HCT116 (cell line): ENCODE measurements around the gene CPSF4L. TPM values are rescaled to one million over a fixed set of nuclear protein-coding genes. Genes with fewer than 3 reads are reported as not detected.

Source experiments
- ATAC-seq: fragments of 200-7000 bp; cut with Tn5 transposase; 2 replicates; pipeline ENCODE4 v1.9.1; 2020; ENCODE audit warnings: mild to moderate bottlenecking, moderate library complexity
- BruUV-seq: library from RNA; stranded (reverse); fragments of 400-500 nt; replicated peaks from 2 replicates; lab custom pipeline; 2021; lab: Mats Ljungman, UMichigan
- CTCF ChIA-PET: fragments of 300-600 bp; sonication (Branson Sonifier 250); formaldehyde crosslinking; loops from one replicate; lab custom pipeline; 2021; ENCODE audit warnings: antibody characterized with exemption; lab: Charles Lee
- POLR2A ChIA-PET: fragments of 300-600, 350-600 bp; sonication (Branson Sonifier 250); formaldehyde crosslinking; loops from one replicate; lab custom pipeline; 2021; ENCODE audit warnings: antibody characterized with exemption; lab: Charles Lee
- RAD21 ChIA-PET, 2 experiments: fragments of 300-600 bp; sonication (Branson Sonifier 250); formaldehyde crosslinking; loops; one replicate each; lab custom pipeline; 2023; ENCODE audit warnings: low total read pairs in 2 of 2; ENCODE audit not compliant: uncharacterized antibody in 2 of 2, unreplicated experiment in 2 of 2, low non-redundant PET in 1 of 2; lab: Charles Lee
- DNase-seq: peaks from one replicate; pipeline ENCODE4 v3.0.0-alpha.2; 2010; ENCODE audit warnings: low read depth, low spot score
- H2AFZ ChIP-seq: fragments of 200-600 bp; shearing (Covaris generic), sonication (generic); 2 replicates; pipeline ENCODE4 v1.6.1; 2017; ENCODE audit warnings: low read depth, mixed run types, mixed read lengths, antibody characterized with exemption, low read length; ENCODE audit not compliant: poor library complexity, severe bottlenecking
- H3K27ac ChIP-seq: 2 replicates; pipeline ENCODE4 v1.5.1; 2012; ENCODE audit warnings: low read depth, low read length
- H3K27me3 ChIP-seq: fragments of 200-600 bp; sonication (generic); 2 replicates; pipeline ENCODE4 v1.6.1; 2016; ENCODE audit warnings: mixed run types, low read length, mixed read lengths; ENCODE audit not compliant: insufficient read depth
- H3K36me3 ChIP-seq, 2 experiments: fragments of 200-500 bp in 1 of 2; fragments of 200-600 bp in 1 of 2; sonication (Bioruptor generic) in 1 of 2; sonication (generic) in 1 of 2; 2 replicates each; pipeline versions ENCODE4 v1.5.1 to v1.6.1; 2014 to 2016; ENCODE audit warnings: low read length in 2 of 2, inconsistent platforms in 1 of 2, mixed read lengths in 1 of 2, mixed run types in 1 of 2; ENCODE audit not compliant: insufficient read depth in 2 of 2, control insufficient read depth in 1 of 2
- H3K4me1 ChIP-seq, 2 experiments: fragments of 200-600 bp in 1 of 2; sonication (generic) in 1 of 2; 2 replicates each; pipeline versions ENCODE4 v1.5.1 to v1.6.1; 2012 to 2017; ENCODE audit warnings: low read length in 2 of 2, inconsistent platforms in 1 of 2, mild to moderate bottlenecking in 1 of 2, mixed read lengths in 1 of 2, mixed run types in 1 of 2, moderate library complexity in 1 of 2; ENCODE audit not compliant: insufficient read depth in 2 of 2, control insufficient read depth in 1 of 2
- H3K4me2 ChIP-seq: fragments of 200-600 bp; sonication (generic); 2 replicates; pipeline ENCODE4 v1.6.1; 2017; ENCODE audit warnings: mixed run types, low read length, mixed read lengths
- H3K4me3 ChIP-seq, 2 experiments: fragments of 200-600 bp in 1 of 2; sonication (generic) in 1 of 2; replicated peaks in 1 of 2; 2 replicates each; pipeline ENCODE4 v1.5.1; 2011 to 2016; ENCODE audit warnings: low read length in 2 of 2, control low read depth in 1 of 2, low read depth in 1 of 2, mild to moderate bottlenecking in 1 of 2, mixed read lengths in 1 of 2, mixed run types in 1 of 2
- H3K79me2 ChIP-seq: fragments of 200-600 bp; sonication (generic); 2 replicates; pipeline ENCODE4 v1.6.1; 2017; ENCODE audit warnings: mild to moderate bottlenecking, mixed run types, low read length, moderate library complexity, mixed read lengths; ENCODE audit not compliant: insufficient read depth
- H3K9ac ChIP-seq: fragments of 200-600 bp; sonication (generic); 2 replicates; pipeline ENCODE4 v1.6.1; 2016; ENCODE audit warnings: low read length, mixed read lengths
- H3K9me2 ChIP-seq: fragments of 200-600 bp; sonication (generic), shearing (Covaris generic); 2 replicates; pipeline ENCODE4 v1.6.1; 2017; ENCODE audit warnings: mixed run types, mild to moderate bottlenecking, moderate library complexity; ENCODE audit not compliant: insufficient read depth
- H3K9me3 ChIP-seq, 2 experiments: fragments of 200-500 bp in 1 of 2; fragments of 200-600 bp in 1 of 2; sonication (Bioruptor generic) in 1 of 2; sonication (generic) in 1 of 2; 2 replicates each; pipeline ENCODE4 v1.6.1; 2014 to 2017; ENCODE audit warnings: low read length in 2 of 2, mixed read lengths in 2 of 2, inconsistent platforms in 1 of 2, low read depth in 1 of 2, mild to moderate bottlenecking in 1 of 2, mixed run types in 1 of 2, moderate library complexity in 1 of 2; ENCODE audit not compliant: control insufficient read depth in 1 of 2, insufficient read depth in 1 of 2
- H4K20me1 ChIP-seq: fragments of 200-600 bp; sonication (generic), shearing (Covaris generic); 2 replicates; pipeline ENCODE4 v1.6.1; 2017; ENCODE audit warnings: mixed run types, mild to moderate bottlenecking, moderate library complexity; ENCODE audit not compliant: insufficient read depth
- CBX3 ChIP-seq: IDR thresholded peaks from 2 replicates; pipeline ENCODE4 v1.6.1; 2012; ENCODE audit warnings: low read depth
- CEBPB ChIP-seq: IDR thresholded peaks from 2 replicates; pipeline ENCODE4 v1.6.1; 2012; ENCODE audit warnings: low read depth
- EGR1 ChIP-seq: IDR thresholded peaks from 2 replicates; pipeline ENCODE4 v1.6.1; 2012; ENCODE audit warnings: low read depth
- ELF1 ChIP-seq: IDR thresholded peaks from 2 replicates; pipeline ENCODE4 v1.6.1; 2012; ENCODE audit warnings: low read depth, borderline replicate concordance
- EZH2 ChIP-seq: fragments of 200-600 bp; sonication (generic); IDR thresholded peaks from 2 replicates; pipeline ENCODE4 v1.6.1; 2017; ENCODE audit warnings: antibody characterized with exemption, mixed run types
- EZH2phosphoT487 ChIP-seq: fragments of 200-600 bp; IDR thresholded peaks from 2 replicates; pipeline ENCODE4 v1.6.1; 2018; ENCODE audit warnings: antibody characterized with exemption, borderline replicate concordance
- FOSL1 ChIP-seq: IDR thresholded peaks from 2 replicates; pipeline ENCODE4 v1.6.1; 2012; ENCODE audit warnings: low read depth
- JUND ChIP-seq: IDR thresholded peaks from 2 replicates; pipeline ENCODE4 v1.6.1; 2012
- POLR2A ChIP-seq: IDR thresholded peaks from 2 replicates; pipeline ENCODE4 v1.7.0; 2011; ENCODE audit warnings: borderline replicate concordance; ENCODE audit not compliant: insufficient read depth, insufficient read length; ENCODE audit errors: extremely low read depth
- POLR2AphosphoS5 ChIP-seq: IDR thresholded peaks from 2 replicates; pipeline ENCODE4 v1.6.1; 2011; ENCODE audit warnings: mild to moderate bottlenecking, low read depth, low read length, moderate library complexity
- RAD21 ChIP-seq: IDR thresholded peaks from 2 replicates; pipeline ENCODE4 v1.6.1; 2012; ENCODE audit warnings: low read depth, mild to moderate bottlenecking
- SIN3A ChIP-seq: IDR thresholded peaks from 2 replicates; pipeline ENCODE4 v1.6.1; 2012; ENCODE audit warnings: low read depth
- SRF ChIP-seq: IDR thresholded peaks from 2 replicates; pipeline ENCODE4 v1.6.1; 2012; ENCODE audit warnings: low read depth
- ZFX ChIP-seq: fragments of 450-650 bp; IDR thresholded peaks from 2 replicates; pipeline ENCODE4 v1.6.1; 2017
- ZNF274 ChIP-seq: fragments of 200-500 bp; sonication (Bioruptor generic); IDR thresholded peaks from 2 replicates; pipeline ENCODE4 v1.6.1; 2014; ENCODE audit warnings: mild to moderate bottlenecking, low read depth, low read length, inconsistent platforms
- intact Hi-C: fragments of 100-400 bp; cut with micrococcal nuclease; formaldehyde crosslinking; loops from 2 replicates; pipeline ENCODE4 v1.10.0; 2022
- total RNA-seq: library from RNA; stranded (reverse); gene quantifications from one replicate; pipeline ENCODE4 v1.2.1, GENCODE V29; 2021; ENCODE audit not compliant: unreplicated experiment
- TF ChIP-seq, protein P1 (sequence below): IDR thresholded peaks from 2 replicates; pipeline ENCODE4 v1.6.1; 2012
- TF ChIP-seq, protein P2 (sequence below): IDR thresholded peaks from 2 replicates; pipeline ENCODE4 v1.6.1; 2012
- TF ChIP-seq, protein P3 (sequence below): IDR thresholded peaks from 2 replicates; pipeline ENCODE4 v1.6.1; 2011; ENCODE audit warnings: mild to moderate bottlenecking, low read length, moderate library complexity; ENCODE audit not compliant: insufficient replicate concordance; ENCODE audit errors: extremely low read depth
- TF ChIP-seq, protein P4 (sequence below): IDR thresholded peaks from 2 replicates; pipeline ENCODE4 v1.6.1; 2012; ENCODE audit warnings: low read depth

CPSF4L gene
- total RNA-seq, 1 experiment from 2014 or later, result not detected

DNA sequence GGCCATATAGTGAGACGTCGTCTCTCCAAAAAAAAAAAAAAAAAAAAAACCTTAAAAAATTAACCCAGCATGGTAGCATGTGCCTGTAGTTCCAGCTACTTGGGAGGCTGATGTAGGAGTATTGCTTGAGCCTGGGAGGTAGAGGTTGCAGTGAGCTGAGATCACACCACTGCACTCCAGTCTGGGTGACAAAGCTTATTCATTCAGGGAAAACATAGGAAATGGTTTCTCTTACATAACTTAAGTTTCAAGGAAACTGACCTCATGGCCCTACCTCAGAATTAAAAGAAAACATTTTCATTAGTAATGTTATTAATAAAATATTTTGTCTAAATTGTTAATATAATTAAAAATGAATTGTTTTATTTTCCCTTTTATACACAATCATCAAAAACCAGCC lies 37.4 kb downstream of the CPSF4L start:
- no TSS peak for BruUV-seq
- Histone ChIP-seq H2AFZ (no peak overlapping the region), H4K20me1 (peaks cover 6% of the 10 kb centered on the region; the same call in 1 of the 2 replicates), H3K9me2 (no peaks in the 10 kb centered on the region), H3K9me3 (no peaks in the 10 kb centered on the region), H3K27me3 (no peaks in the 10 kb centered on the region), H3K9ac (no peak overlapping the region), H3K27ac (no peak overlapping the region), H3K4me3 (no peak overlapping the region), H3K4me2 (no peak overlapping the region), H3K36me3 (peaks cover 0 to 12% of the 10 kb centered on the region in 2 experiments; a peak in 2 of 4 replicates), H3K4me1 (peaks cover 10 to 21% of the 10 kb centered on the region in 2 experiments), H3K79me2 (peaks cover 84% of the 10 kb centered on the region)
- no peak for DNase-seq
- CTCF ChIA-PET, result no interaction called here
- POLR2A ChIA-PET, result no interaction called here
- TF ChIP-seq EGR1 (no peak), EZH2 (no peak), EZH2phosphoT487 (no peak), POLR2AphosphoS5 (no peak), SRF (no peak), ZNF274 (no peak), ZFX (no peak), FOSL1 (no peak), CBX3 (no peak), RAD21 (no peak), CEBPB (no peak), ELF1 (no peak), JUND (no peak), SIN3A (no peak), POLR2A (no peak)
- TF ChIP-seq, protein P1, sequence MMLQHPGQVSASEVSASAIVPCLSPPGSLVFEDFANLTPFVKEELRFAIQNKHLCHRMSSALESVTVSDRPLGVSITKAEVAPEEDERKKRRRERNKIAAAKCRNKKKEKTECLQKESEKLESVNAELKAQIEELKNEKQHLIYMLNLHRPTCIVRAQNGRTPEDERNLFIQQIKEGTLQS, result no peak
- TF ChIP-seq, protein P2, sequence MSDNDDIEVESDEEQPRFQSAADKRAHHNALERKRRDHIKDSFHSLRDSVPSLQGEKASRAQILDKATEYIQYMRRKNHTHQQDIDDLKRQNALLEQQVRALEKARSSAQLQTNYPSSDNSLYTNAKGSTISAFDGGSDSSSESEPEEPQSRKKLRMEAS, result no peak
- TF ChIP-seq, protein P3, sequence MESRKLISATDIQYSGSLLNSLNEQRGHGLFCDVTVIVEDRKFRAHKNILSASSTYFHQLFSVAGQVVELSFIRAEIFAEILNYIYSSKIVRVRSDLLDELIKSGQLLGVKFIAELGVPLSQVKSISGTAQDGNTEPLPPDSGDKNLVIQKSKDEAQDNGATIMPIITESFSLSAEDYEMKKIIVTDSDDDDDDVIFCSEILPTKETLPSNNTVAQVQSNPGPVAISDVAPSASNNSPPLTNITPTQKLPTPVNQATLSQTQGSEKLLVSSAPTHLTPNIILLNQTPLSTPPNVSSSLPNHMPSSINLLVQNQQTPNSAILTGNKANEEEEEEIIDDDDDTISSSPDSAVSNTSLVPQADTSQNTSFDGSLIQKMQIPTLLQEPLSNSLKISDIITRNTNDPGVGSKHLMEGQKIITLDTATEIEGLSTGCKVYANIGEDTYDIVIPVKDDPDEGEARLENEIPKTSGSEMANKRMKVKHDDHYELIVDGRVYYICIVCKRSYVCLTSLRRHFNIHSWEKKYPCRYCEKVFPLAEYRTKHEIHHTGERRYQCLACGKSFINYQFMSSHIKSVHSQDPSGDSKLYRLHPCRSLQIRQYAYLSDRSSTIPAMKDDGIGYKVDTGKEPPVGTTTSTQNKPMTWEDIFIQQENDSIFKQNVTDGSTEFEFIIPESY, result no peak
- TF ChIP-seq, protein P4, sequence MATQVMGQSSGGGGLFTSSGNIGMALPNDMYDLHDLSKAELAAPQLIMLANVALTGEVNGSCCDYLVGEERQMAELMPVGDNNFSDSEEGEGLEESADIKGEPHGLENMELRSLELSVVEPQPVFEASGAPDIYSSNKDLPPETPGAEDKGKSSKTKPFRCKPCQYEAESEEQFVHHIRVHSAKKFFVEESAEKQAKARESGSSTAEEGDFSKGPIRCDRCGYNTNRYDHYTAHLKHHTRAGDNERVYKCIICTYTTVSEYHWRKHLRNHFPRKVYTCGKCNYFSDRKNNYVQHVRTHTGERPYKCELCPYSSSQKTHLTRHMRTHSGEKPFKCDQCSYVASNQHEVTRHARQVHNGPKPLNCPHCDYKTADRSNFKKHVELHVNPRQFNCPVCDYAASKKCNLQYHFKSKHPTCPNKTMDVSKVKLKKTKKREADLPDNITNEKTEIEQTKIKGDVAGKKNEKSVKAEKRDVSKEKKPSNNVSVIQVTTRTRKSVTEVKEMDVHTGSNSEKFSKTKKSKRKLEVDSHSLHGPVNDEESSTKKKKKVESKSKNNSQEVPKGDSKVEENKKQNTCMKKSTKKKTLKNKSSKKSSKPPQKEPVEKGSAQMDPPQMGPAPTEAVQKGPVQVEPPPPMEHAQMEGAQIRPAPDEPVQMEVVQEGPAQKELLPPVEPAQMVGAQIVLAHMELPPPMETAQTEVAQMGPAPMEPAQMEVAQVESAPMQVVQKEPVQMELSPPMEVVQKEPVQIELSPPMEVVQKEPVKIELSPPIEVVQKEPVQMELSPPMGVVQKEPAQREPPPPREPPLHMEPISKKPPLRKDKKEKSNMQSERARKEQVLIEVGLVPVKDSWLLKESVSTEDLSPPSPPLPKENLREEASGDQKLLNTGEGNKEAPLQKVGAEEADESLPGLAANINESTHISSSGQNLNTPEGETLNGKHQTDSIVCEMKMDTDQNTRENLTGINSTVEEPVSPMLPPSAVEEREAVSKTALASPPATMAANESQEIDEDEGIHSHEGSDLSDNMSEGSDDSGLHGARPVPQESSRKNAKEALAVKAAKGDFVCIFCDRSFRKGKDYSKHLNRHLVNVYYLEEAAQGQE, result no peak
- RAD21 ChIA-PET, result no interaction called here
- intact Hi-C loops, result no loop called here
- no peak for ATAC-seq
